22Rv1 (cell line): ENCODE data around the gene LRRC17.

ENCODE experiments used
- ZFX ChIP-seq: fragments of 450-650 bp; IDR thresholded peaks from 2 replicates; pipeline ENCODE4 v1.6.1; 2017; ENCODE audit warnings: antibody characterized with exemption, borderline replicate concordance
- TF ChIP-seq, protein P1 (sequence below): fragments of 450-650 bp; IDR thresholded peaks from 2 replicates; pipeline ENCODE4 v1.5.1; 2017; ENCODE audit warnings: mild to moderate bottlenecking

DNA sequence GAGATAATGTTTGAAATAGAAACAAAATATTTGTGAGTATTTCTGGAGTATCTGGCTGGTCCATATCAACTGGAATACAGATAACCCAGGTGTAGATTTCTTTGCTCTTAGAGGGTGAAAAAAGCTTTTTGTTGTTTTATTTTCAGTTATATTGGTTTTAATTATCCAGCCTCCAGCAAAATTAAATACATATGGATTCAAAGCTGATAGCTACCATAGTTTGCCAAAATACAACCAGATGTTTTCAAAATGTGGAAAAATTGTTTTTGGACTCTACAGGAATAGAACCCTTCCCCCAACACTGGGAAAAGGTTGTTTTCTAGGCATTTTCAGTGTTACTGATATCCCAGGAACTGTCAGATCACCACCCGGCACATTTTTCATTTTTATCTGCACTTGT lies 30.1 kb downstream of the LRRC17 start:
- TF ChIP-seq, protein P1, sequence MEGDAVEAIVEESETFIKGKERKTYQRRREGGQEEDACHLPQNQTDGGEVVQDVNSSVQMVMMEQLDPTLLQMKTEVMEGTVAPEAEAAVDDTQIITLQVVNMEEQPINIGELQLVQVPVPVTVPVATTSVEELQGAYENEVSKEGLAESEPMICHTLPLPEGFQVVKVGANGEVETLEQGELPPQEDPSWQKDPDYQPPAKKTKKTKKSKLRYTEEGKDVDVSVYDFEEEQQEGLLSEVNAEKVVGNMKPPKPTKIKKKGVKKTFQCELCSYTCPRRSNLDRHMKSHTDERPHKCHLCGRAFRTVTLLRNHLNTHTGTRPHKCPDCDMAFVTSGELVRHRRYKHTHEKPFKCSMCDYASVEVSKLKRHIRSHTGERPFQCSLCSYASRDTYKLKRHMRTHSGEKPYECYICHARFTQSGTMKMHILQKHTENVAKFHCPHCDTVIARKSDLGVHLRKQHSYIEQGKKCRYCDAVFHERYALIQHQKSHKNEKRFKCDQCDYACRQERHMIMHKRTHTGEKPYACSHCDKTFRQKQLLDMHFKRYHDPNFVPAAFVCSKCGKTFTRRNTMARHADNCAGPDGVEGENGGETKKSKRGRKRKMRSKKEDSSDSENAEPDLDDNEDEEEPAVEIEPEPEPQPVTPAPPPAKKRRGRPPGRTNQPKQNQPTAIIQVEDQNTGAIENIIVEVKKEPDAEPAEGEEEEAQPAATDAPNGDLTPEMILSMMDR, result no peak
- no peak for TF ChIP-seq ZFX
